GM18868 (cell line): ENCODE measurements around the gene PLLP.

ENCODE experiments used
- ATAC-seq: cut with Tn5 transposase; IDR thresholded peaks from one replicate; pipeline ENCODE4 v1.9.1; 2021; ENCODE audit warnings: mild to moderate bottlenecking, moderate library complexity; ENCODE audit not compliant: unreplicated experiment

Gene PLLP

GRCh38 chr16:57231821-57232350 lies 52.6 kb downstream of the PLLP start:
- ATAC-seq = no peak

GRCh38 chr16:57229079-57229478 lies 55.4 kb downstream of the PLLP start:
- no peak for ATAC-seq

GRCh38 chr16:57226701-57227621 lies 57.5 kb downstream of the PLLP start:
- no peak for ATAC-seq

- no peak for ATAC-seq
These were observed 58.5 kb downstream of the PLLP start for GRCh38 chr16:57225978-57226377.

GRCh38 chr16:57224651-57225335 lies 59.7 kb downstream of the PLLP start:
- no peak for ATAC-seq

- no peak for ATAC-seq
These were observed 61.4 kb downstream of the PLLP start for GRCh38 chr16:57223057-57223456.

GRCh38 chr16:57216968-57217367 lies 67.5 kb downstream of the PLLP start:
- no peak for ATAC-seq

- no peak for ATAC-seq
These were observed 71.0 kb downstream of the PLLP start for GRCh38 chr16:57213462-57213861.

- ATAC-seq = no peak
These were observed 74.7 kb downstream of the PLLP start for GRCh38 chr16:57209780-57210179.

- no peak for ATAC-seq
These were observed 75.5 kb downstream of the PLLP start for GRCh38 chr16:57208926-57209325.
